HG03558 (cell line): Measurements from ENCODE around the gene UBD.

Experiments
- ATAC-seq: cut with Tn5 transposase; IDR thresholded peaks from one replicate; pipeline ENCODE4 v1.9.1; 2021; ENCODE audit warnings: moderate number of reproducible peaks; ENCODE audit not compliant: unreplicated experiment; ENCODE audit errors: extremely low read depth

Gene UBD

DNA sequence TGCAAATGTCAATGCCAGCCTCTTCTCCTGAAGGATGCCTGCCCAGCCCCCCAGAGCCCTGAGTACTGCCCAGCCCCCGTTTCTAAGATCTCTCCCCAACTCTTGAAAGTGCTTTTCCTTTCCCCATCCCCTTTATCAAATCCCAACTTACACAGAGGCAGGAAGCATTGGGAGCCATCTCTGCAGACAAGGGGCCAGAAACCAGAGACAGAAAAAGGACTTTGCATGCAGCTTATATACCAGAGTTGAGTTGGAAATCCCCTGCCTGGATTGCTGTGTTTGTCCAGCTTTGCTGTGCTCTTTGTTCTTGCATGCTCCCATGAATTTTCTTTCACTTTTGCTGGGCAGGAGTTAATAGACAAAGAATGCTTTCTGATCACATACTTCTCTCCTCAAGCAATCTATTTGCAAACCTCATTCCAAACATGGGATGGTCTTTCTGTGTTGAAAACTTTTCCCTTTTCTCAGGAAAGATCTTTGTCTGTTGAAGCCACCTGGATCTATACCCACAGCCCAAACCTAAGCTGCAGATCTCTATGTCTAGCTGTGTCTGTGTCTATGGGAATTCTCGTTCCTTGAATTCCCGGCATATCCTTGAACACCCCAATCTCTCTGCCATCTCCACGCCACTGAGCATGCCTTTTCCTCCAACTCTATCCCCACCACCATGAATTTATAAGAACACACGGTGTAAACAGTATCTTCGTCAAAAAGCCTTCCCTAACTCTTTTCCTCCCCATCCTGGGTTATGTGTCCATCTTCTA, at the start of gene UBD:
UBD (minus strand) TSS at position 209 of the 764 bp plus-strand sequence; CDS start at position 178, 31 bp downstream.
- ATAC-seq, result no peak

DNA sequence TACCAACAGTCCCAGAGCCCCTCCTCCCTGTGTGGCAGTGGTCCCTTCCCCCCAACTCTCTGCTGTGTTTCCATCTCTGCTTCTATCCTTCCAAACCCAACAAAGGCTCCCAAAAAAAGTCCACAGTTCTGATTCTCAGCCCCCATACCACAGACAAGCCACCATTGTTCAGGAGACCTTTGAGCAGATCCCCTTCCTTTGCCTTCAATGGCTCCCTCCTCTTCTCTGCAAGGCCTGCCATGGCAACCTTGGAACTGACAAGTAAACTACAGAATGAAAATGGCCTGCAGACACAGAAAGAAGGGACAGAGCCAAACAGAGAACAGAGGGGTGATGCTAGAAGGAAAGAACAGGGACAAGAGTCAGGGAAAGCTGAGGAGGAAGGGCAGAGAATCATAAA, 48.6 kb upstream of the UBD start:
- no peak for ATAC-seq

DNA sequence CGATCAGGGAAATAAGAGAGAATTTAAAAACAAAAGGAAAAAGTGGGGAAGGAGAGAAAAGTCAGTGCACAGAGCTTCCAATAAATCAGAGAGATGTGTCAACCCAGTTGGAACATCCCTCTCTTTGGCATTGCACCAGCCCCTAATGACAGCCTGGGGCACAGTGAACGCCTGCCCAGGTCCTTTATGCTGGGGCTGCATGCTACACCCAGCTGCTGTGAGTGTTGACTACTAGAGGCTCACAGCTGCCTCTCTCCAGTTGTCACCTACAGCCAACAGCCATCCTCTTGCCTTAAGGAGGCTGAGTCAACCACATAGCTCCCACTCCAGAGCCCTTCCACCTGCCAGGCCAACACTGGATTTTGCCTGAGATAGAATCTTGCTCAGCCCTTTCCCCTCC, 44.4 kb upstream of the UBD start:
- ATAC-seq, result no peak

DNA sequence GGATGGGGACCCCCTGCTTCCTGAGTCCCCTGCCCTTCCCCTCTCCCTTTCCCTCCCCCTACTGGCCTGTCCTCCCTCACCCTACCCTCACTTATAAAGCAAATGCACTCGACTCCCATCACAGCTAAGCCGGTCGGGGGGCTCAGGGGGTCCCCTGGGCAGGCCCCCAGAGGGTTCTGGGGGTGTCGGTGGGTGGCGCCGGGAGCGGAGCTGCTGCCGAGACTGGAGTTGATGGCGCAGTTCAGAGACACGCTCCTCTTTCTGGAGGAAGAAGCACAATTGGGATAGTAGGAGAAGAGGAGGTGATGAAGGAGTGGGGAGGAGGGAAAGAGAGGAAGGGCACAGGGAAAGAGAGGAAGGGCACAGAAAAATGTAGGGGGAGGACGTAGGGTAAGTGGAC, 43.9 kb upstream of the UBD start:
- ATAC-seq, result no peak

DNA sequence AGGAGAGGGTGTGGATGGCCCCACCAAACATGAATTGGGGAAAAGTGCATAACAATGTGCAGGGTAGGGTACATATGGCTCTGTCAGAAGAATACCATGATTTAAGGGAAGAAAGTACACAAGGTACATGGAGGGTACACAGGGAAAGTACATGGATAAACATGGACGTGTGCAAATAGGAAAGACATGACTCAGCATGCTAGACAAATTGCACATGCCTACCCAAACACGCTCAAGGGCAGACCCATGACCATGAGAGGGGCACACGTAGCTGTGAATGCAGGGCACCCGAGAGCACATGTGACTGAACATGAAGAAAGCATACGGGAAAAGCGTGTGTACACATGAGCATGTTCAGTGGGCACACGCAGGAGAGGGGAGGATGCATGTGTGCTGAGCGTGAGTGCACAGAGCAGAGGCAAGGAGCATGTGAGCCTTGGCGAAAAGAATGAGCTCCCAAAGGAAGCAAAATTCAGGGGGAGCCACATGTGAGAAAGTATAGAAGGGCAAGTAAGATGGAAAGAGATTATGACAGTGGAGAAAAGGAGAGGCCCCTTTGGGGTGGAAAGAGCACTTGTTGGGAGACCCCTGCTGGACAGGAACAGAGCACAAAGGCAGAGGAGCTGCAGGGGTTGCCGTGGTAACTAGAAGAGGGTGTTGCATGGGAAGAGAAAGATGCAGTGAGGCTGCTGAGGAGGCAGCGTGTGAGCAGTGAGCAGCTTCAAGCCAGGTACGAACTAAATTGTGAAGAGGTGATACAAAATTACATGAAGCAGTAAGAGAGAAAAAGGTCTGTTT, 43.2 kb upstream of the UBD start:
- ATAC-seq, result no peak

- ATAC-seq, result no peak
These were observed 38.7 kb upstream of the UBD start for GRCh38 chr6:29598172-29598747.

DNA sequence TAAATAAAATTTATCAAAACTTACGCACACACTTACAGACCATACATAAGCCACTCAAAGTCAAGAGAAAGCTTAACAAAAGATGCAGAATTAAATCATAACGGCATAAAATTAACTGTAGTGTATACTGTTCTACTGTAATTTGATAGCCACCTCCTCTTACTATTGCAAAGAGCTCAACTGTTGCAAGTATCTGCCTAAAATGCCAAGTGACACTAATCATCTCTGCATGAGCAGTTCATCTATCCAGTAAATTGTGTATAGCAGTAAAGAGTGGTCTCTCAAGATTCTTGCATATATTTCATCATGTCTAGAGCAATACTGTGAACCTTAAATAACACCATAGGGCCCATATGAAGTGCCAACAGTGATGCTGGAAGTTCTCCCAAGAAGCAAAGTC, 37.7 kb upstream of the UBD start:
- no peak for ATAC-seq

DNA sequence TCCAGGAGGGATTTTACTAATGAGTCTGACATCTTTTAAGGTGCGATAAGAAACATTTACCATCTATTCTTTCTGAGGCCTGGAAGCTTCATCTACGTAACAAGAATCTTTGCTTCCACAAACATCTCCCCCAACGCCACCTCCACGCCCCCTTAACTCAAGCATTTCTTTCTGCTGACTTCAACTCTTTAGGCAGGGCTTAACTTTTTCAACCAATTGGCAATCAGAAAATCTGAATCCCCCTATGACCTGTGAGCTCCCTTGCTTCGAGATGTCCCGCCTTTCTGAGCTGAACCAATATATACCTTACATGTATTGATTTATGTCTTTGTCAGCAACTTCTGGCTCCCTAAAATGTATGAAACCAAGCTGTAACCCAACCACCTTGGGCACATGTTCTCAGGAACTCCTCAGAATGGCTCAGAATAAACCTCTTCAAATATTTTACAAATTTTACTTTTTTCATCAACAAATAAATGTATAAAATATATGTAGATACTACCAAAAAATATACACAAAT, 36.9 kb upstream of the UBD start:
- ATAC-seq, result no peak

DNA sequence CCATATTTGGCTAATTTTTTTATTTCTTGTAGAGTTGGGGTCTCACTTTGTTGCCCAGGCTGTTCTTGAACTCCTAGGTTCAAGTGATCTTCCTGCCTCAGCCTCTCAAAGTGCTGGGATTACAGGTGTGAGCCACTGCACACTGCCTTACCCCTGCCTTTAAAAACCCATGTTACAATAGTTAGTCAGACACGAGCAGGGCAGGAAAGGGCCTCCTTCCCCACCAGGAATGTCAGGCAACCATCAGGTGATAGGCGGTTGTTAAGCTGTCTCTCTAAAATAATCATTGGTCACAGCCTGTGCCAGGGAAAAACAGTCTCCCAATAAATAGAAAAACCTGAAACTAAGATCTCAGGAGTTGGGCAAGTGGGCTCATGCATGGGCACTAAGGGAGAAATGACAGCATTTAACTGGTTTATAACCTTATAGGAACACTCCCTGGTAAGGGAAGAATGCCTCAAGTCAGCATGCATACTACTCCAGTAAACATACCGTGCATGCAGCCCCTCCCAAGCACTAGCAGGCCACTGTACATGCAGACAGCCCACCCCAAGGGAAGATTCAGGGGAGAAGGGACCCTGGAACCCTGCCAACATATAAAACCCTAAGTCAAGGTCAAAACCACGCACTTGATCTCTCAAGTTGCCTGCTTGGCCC, 33.8 kb upstream of the UBD start:
- ATAC-seq, result no peak

GRCh38 chr6:29591677-29592076, 32.1 kb upstream of the UBD start:
- ATAC-seq, result no peak

DNA sequence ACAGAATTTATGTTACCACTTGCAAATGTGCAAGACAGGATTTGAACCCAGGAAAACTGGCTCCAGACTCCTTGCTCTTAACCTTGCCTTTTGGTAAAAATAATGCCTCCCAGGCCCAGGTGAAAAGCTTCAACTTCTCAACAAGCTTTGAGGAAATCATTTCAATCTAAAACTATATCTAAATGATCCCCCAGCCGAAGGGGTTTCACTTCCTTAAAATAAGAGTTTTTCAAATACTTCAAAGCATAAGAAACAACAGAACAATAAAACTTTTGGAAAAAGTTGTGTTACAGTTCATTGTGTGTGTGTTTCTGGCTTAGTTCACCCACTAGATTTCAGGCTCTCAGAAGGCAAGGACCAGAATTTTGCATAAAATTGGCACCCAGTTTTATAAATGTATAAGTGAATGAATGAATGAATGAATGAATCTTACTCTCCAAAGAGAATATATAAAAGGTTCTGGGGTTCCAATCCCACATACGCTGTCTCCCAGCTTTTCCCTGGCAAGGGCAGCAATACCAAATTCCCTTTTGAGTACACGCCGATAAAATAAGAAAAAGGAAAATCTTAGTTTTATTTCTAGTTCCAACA, 30.8 kb upstream of the UBD start:
- ATAC-seq, result no peak

- no peak for ATAC-seq
These were observed 30.0 kb upstream of the UBD start for GRCh38 chr6:29589423-29590048.

- ATAC-seq, result no peak
These were observed 25.3 kb upstream of the UBD start, which contains the start of gene OR2H2 for GRCh38 chr6:29584821-29585220. Gene OR2H2 (plus strand): TSS chr6:29585121. CDS start chr6:29587945, 2,824 bp downstream.

GRCh38 chr6:29577544-29577943, 18.0 kb upstream of the UBD start:
- ATAC-seq, result no peak

DNA sequence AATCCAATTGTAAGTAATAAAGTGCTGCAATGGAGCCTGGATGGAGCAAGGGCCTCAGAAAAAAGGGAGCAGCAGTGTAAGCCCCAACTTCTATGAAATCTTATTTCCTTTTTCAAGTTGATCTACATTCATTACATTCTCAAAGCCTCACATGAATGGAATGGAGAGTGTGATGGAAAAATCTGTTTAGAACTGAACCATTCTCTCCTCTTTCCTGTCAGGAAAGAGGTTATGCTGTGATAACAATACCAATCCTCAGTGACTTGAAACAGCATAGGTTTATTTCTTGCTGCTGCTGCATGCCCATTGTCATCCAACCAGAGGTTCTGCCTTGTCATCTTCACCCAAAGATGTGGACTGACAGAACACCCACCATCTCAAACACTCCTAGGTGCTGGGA, 16.5 kb upstream of the UBD start:
- ATAC-seq, result no peak

DNA sequence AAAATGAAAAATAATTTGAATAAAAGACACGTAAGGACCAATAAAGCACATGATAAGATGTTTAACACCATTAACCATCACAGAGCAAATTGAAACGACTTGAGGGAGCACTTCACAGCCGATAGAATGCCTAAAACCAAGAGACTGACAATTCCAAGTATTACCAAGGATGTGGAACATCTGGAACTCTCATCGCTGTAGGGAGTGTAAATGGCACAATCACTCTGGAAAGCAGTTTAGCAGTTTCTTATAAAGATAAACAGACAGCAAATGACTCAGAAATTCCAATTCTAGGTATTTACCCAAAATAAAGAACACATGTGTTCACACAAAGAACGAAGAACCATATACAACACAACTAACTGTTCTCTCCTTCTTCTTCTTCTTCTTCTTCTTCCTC, 8.5 kb upstream of the UBD start:
- no peak for ATAC-seq

- no peak for ATAC-seq
These were observed 8.0 kb upstream of the UBD start for GRCh38 chr6:29567541-29567940.

DNA sequence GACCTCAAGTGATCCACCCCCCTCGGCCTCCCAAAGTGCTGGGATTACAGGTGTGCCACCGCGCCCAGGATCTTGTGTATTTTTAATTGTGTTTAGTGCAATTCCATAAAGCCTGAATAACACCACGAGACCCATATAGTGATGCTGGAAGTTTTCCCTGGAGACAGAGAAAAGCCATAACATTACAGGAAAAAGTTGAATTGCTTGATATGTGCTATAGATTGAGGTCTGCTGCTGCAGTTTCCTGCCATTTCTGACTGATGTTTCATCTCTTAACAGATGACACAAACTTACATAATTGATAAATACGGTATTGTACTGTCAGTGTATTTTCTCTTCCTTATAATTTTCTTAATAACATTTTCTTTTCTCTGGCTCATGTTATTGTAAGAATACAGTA, 7.3 kb upstream of the UBD start:
- no peak for ATAC-seq

GRCh38 chr6:29564875-29565274, 5.3 kb upstream of the UBD start:
- ATAC-seq, result no peak
